Measurements from ENCODE around the gene MGAM2. TPM values are rescaled to one million over a fixed set of nuclear protein-coding genes. Genes with fewer than 3 reads are reported as not detected.

The MGAM2 gene
- total RNA-seq, 1 experiment from 2014 or later: not detected

DNA sequence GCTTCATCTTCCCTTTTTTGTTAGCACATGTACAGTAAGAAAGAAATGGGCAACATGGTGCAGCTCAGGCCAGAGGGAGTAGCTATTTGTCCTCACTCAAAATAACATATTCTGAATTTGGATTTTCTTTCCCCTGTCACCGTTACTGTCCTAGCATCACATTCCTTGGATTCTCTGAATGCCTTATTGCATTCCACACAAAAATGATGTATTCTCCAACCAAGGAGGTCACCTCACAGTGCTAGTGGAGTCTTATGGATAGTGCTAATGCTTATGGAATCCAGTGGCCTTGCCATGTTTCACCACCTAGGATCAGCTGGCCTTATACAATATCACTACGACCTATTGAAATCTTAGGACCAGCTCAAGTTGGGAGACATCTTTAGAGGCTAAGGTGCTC lies 139.2 kb downstream of the MGAM2 start:
- Mint-ChIP-seq H3K4me1 (ENCODE audit: insufficient read depth, unreplicated experiment) (no peaks in the 10 kb centered on the region), H3K9me3 (ENCODE audit: unreplicated experiment) (no peaks in the 10 kb centered on the region), H3K4me3 (ENCODE audit: unreplicated experiment) (no peak overlapping the region), H3K27me3 (ENCODE audit: insufficient read depth, unreplicated experiment) (no peaks in the 10 kb centered on the region), H3K27ac (ENCODE audit: low read depth, unreplicated experiment) (no peak overlapping the region), H3K36me3 (ENCODE audit: insufficient read depth, unreplicated experiment) (no peaks in the 10 kb centered on the region)
- intact Hi-C loops (cut with micrococcal nuclease): no loop called here
- BruUV-seq (replicated peaks): no TSS peak
- ChIA-PET CTCF (interaction anchor here (0.6 to 1.8 kb wide), 4 partner anchors 275 to 727 kb away, joined by 3 to 8 read pairs (median 3); no protein-coding TSS in a partner anchor), POLR2A (no interaction called here)
- TF ChIP-seq, protein P1, sequence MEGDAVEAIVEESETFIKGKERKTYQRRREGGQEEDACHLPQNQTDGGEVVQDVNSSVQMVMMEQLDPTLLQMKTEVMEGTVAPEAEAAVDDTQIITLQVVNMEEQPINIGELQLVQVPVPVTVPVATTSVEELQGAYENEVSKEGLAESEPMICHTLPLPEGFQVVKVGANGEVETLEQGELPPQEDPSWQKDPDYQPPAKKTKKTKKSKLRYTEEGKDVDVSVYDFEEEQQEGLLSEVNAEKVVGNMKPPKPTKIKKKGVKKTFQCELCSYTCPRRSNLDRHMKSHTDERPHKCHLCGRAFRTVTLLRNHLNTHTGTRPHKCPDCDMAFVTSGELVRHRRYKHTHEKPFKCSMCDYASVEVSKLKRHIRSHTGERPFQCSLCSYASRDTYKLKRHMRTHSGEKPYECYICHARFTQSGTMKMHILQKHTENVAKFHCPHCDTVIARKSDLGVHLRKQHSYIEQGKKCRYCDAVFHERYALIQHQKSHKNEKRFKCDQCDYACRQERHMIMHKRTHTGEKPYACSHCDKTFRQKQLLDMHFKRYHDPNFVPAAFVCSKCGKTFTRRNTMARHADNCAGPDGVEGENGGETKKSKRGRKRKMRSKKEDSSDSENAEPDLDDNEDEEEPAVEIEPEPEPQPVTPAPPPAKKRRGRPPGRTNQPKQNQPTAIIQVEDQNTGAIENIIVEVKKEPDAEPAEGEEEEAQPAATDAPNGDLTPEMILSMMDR (IDR thresholded peaks at IDR 0.05; ENCODE audit: unreplicated experiment): no peak
- DNase-seq (ENCODE audit: unreplicated experiment): no peak

DNA sequence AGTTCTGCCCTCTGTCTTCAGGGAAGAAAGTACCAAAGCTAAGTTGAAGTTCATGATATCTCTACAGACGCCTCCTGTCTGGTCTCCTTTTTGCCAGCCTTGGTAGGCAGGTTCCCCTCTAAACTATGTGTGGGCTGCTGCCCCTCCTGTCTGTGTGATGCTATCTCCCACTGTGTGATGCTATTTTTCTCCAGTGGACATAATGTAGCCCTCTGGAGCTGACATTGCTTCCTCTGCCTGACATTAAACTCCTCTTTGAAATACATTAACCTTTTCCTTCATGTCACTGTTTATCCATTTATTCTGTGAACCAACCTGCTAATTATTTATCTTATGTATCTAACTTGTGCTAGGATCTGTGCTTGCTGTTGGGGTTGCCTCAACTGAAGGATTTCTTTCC lies 146.4 kb downstream of the MGAM2 start, which contains the start of gene PRSS58:
TSS of gene PRSS58 (minus strand) at position 101 of the 400 bp plus-strand sequence. CDS start 351 bp downstream, outside the sequence.
- no peaks in the 10 kb centered on the region for H3K27me3 Mint-ChIP-seq (ENCODE audit: insufficient read depth, unreplicated experiment)
- CTCF ChIA-PET: interaction anchor here (0.7 kb wide), 1 partner anchor 1428 kb away, joined by 3 read pairs; no protein-coding TSS in a partner anchor
- no TSS peak for BruUV-seq (replicated peaks)
- POLR2A ChIA-PET: no interaction called here
- no peaks in the 10 kb centered on the region for H3K36me3 Mint-ChIP-seq (ENCODE audit: insufficient read depth, unreplicated experiment)
- H3K27ac Mint-ChIP-seq (ENCODE audit: low read depth, unreplicated experiment): no peak within 1 kb of the TSS
- no peak for DNase-seq (ENCODE audit: unreplicated experiment)
- H3K4me3 Mint-ChIP-seq (ENCODE audit: unreplicated experiment): no peak within 1 kb of the TSS
- TF ChIP-seq, protein P1 (IDR thresholded peaks at IDR 0.05; ENCODE audit: unreplicated experiment): no peak
- H3K4me1 Mint-ChIP-seq (ENCODE audit: insufficient read depth, unreplicated experiment): peaks cover 6% of the 10 kb centered on the region
- intact Hi-C loops (cut with micrococcal nuclease): no loop called here
- no peaks in the 10 kb centered on the region for H3K9me3 Mint-ChIP-seq (ENCODE audit: unreplicated experiment)

DNA sequence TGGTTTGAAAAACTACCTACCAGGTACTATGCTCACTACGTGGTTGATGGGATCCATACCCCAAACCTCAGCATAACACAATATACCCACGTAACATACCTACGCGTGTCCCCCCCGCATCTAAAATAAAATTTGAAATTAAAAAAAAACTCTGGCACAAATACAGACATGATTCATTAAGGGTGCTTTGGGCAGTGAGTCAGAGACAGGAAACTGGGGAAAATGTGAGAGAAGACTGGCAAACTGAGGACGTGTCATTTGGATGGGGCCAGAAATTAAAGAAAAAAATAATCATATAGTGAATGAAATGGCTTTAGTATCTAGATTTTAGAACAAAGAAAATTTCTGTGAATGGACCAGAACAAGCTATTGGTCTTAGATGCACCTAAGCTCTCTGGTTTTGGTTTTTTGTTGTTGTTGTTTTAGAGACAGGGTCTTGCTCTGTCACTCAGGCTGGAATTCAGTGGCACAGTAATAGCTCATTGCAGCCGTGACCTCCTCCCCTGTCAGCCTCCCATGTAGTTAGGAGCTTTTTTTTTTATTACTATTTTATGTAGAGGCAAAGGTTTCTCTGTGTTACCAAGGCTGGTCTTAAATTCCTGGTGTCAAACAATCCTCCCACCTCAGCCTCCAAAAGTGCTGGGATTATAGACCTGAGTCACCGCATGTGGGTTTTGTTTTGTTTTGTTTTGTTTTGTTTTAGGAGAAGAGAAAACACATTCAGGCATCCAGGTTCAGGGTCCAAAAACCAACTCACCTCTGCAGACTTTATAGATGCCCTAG lies 152.3 kb downstream of the MGAM2 start:
- TF ChIP-seq, protein P1 (IDR thresholded peaks at IDR 0.05; ENCODE audit: unreplicated experiment): no peak
- ChIA-PET POLR2A (no interaction called here), CTCF (interaction anchor here (0.6 to 1.1 kb wide), 2 partner anchors 41 to 94 kb away, joined by 3 to 7 read pairs; no protein-coding TSS in a partner anchor)
- Mint-ChIP-seq H3K27ac (ENCODE audit: low read depth, unreplicated experiment) (no peak overlapping the region), H3K4me1 (ENCODE audit: insufficient read depth, unreplicated experiment) (peaks cover 21% of the 10 kb centered on the region), H3K4me3 (ENCODE audit: unreplicated experiment) (no peak overlapping the region), H3K36me3 (ENCODE audit: insufficient read depth, unreplicated experiment) (no peaks in the 10 kb centered on the region), H3K27me3 (ENCODE audit: insufficient read depth, unreplicated experiment) (no peaks in the 10 kb centered on the region), H3K9me3 (ENCODE audit: unreplicated experiment) (no peaks in the 10 kb centered on the region)
- BruUV-seq (replicated peaks): no TSS peak
- peak; percentile 59 for DNase-seq (ENCODE audit: unreplicated experiment)
- intact Hi-C loops (cut with micrococcal nuclease): no loop called here

Other genes starting within 250 kb of the MGAM2 start
- gene OR9A4, start 195.3 kb upstream of the MGAM2 start, total RNA-seq (2022): not detected in 2 replicates
- not detected in 2 replicates for gene CLEC5A, start 164.7 kb upstream of the MGAM2 start, total RNA-seq (2022)
- not detected in 2 replicates for gene TAS2R38, start 137.9 kb upstream of the MGAM2 start, total RNA-seq (2022)
- gene MGAM, start 115.8 kb upstream of the MGAM2 start, total RNA-seq (2022): 0.22 and 0.23 TPM in 2 replicates
- gene PRSS58, start 146.3 kb downstream of the MGAM2 start, total RNA-seq (2022): not detected in 2 replicates